Stimulated activated CD8-positive, alpha-beta memory T cell treated with anti-CD3 and anti-CD28 coated beads, Interleukin-7, amount 100 ng/mL, for 48 hours (primary cell): ENCODE results near the gene DLG1.
"Not testable (repeated sequence)": the region's sequence is repeated elsewhere in the genome, so short reads cannot be mapped to it uniquely, and the experiment has no call there.

Experiments
- DNase-seq, 2 donors: peaks; one replicate each; pipeline ENCODE4 v3.0.0-alpha.2; 2020; ENCODE audit warnings: low read depth in 1 of 2; ENCODE audit errors: extremely low read depth in 1 of 2

The DLG1 gene

GRCh38 chr3:197216914-197217313 lies 81.5 kb downstream of the DLG1 start:
- no peak for DNase-seq

GRCh38 chr3:197216169-197216860 lies 82.1 kb downstream of the DLG1 start:
- DNase-seq: no peak

GRCh38 chr3:197212290-197212689 lies 86.1 kb downstream of the DLG1 start:
- DNase-seq: no peak

GRCh38 chr3:197211698-197212097 lies 86.7 kb downstream of the DLG1 start:
- not testable (repeated sequence) for DNase-seq

- DNase-seq: no peak
Measured at GRCh38 chr3:197209366-197210260, 88.8 kb downstream of the DLG1 start.

GRCh38 chr3:197206913-197207312 lies 91.5 kb downstream of the DLG1 start:
- DNase-seq: no peak

- no peak for DNase-seq
Measured at GRCh38 chr3:197205675-197206074, 92.7 kb downstream of the DLG1 start.

GRCh38 chr3:197205265-197205664 lies 93.1 kb downstream of the DLG1 start:
- DNase-seq: no peak

- DNase-seq: no peak
Measured at GRCh38 chr3:197204736-197205135, 93.7 kb downstream of the DLG1 start.

GRCh38 chr3:197203714-197204146 lies 94.7 kb downstream of the DLG1 start:
- DNase-seq: no peak

- no peak for DNase-seq
Measured at GRCh38 chr3:197202694-197203093, 95.7 kb downstream of the DLG1 start.

GRCh38 chr3:197201791-197202452 lies 96.5 kb downstream of the DLG1 start:
- DNase-seq: no peak

GRCh38 chr3:197200856-197201255 lies 97.6 kb downstream of the DLG1 start:
- DNase-seq: not testable (repeated sequence)

GRCh38 chr3:197197334-197197733 lies 101.1 kb downstream of the DLG1 start:
- no peak for DNase-seq

GRCh38 chr3:197196192-197196591 lies 102.2 kb downstream of the DLG1 start:
- DNase-seq: no peak

GRCh38 chr3:197195326-197195725 lies 103.1 kb downstream of the DLG1 start:
- no peak for DNase-seq

GRCh38 chr3:197193759-197194158 lies 104.7 kb downstream of the DLG1 start:
- DNase-seq: not testable (repeated sequence)

GRCh38 chr3:197191897-197192296 lies 106.5 kb downstream of the DLG1 start:
- DNase-seq: no peak

- DNase-seq: no peak
Measured at GRCh38 chr3:197189623-197190022, 108.8 kb downstream of the DLG1 start.

GRCh38 chr3:197188963-197189362 lies 109.4 kb downstream of the DLG1 start:
- DNase-seq: no peak

GRCh38 chr3:197186887-197187588 lies 111.4 kb downstream of the DLG1 start:
- DNase-seq: no peak
